HepG2 (cell line): Measurements from ENCODE around the gene IRAK2. TPM values are rescaled to one million over a fixed set of nuclear protein-coding genes. Genes with fewer than 3 reads are reported as not detected.

ENCODE experiments used
- ATF1 ChIP-seq: IDR thresholded peaks from 2 replicates; pipeline ENCODE4 v1.6.1; 2016; ENCODE audit warnings: mild to moderate bottlenecking, control low read depth
- FIP1L1 ChIP-seq: fragments of 200-400 bp; formaldehyde crosslinking; IDR thresholded peaks from 2 replicates; pipeline ENCODE4 v1.6.1; 2018; ENCODE audit warnings: low read depth, mild to moderate bottlenecking, low read length, moderate library complexity, borderline replicate concordance; ENCODE audit not compliant: insufficient read depth
- FOXK1 ChIP-seq: sonication (generic); formaldehyde crosslinking; IDR thresholded peaks from 2 replicates; pipeline ENCODE4 v1.4.0; 2020; ENCODE audit warnings: low read depth, missing genetic modification reagents, borderline replicate concordance
- NCOA5 ChIP-seq: sonication (generic); formaldehyde crosslinking; IDR thresholded peaks from 2 replicates; pipeline ENCODE4 v1.4.0; 2020; ENCODE audit warnings: missing genetic modification reagents
- NR1H2 ChIP-seq: sonication (generic); formaldehyde crosslinking; IDR thresholded peaks from 2 replicates; pipeline ENCODE4 v1.8.1; 2022; ENCODE audit warnings: low read depth, missing genetic modification reagents, borderline replicate concordance
- PCBP1 ChIP-seq: fragments of 200-400 bp; formaldehyde crosslinking; IDR thresholded peaks from 2 replicates; pipeline ENCODE4 v1.6.1; 2017; ENCODE audit warnings: mild to moderate bottlenecking, low read depth, low read length, borderline replicate concordance
- RARA ChIP-seq: IDR thresholded peaks from 2 replicates; pipeline ENCODE4 v1.6.1; 2016; ENCODE audit warnings: missing genetic modification reagents, missing compliant biosample characterization
- RBAK ChIP-seq: sonication (generic); formaldehyde crosslinking; IDR thresholded peaks from 2 replicates; pipeline ENCODE4 v1.5.1; 2020; ENCODE audit warnings: mild to moderate bottlenecking, missing genetic modification reagents
- SALL1 ChIP-seq: sonication (generic); formaldehyde crosslinking; IDR thresholded peaks from 2 replicates; pipeline ENCODE4 v1.8.0; 2022; ENCODE audit warnings: mild to moderate bottlenecking, missing genetic modification reagents
- SYNCRIP ChIP-seq: fragments of 200-400 bp; formaldehyde crosslinking; IDR thresholded peaks from 2 replicates; pipeline ENCODE4 v1.6.1; 2018; ENCODE audit warnings: mild to moderate bottlenecking, low read depth, low read length; ENCODE audit not compliant: insufficient read depth
- TARDBP ChIP-seq: sonication (generic); formaldehyde crosslinking; IDR thresholded peaks from 2 replicates; pipeline ENCODE4 v1.8.0; 2022; ENCODE audit warnings: mild to moderate bottlenecking, missing genetic modification reagents
- ZC3H4 ChIP-seq: sonication (generic); formaldehyde crosslinking; IDR thresholded peaks from 2 replicates; pipeline ENCODE4 v1.4.0; 2020; ENCODE audit warnings: missing genetic modification reagents, borderline replicate concordance
- ZFP36 ChIP-seq: fragments of 150-350 bp; IDR thresholded peaks from 2 replicates; pipeline ENCODE4 v1.6.1; 2018; ENCODE audit warnings: borderline replicate concordance, low read length, low read depth; ENCODE audit not compliant: partially characterized antibody
- ZMYM3 ChIP-seq: sonication (generic); formaldehyde crosslinking; IDR thresholded peaks from 2 replicates; pipeline ENCODE4 v1.5.1; 2020; ENCODE audit warnings: mild to moderate bottlenecking, missing genetic modification reagents
- ZNF160 ChIP-seq: sonication (generic); formaldehyde crosslinking; IDR thresholded peaks from 2 replicates; pipeline ENCODE4 v1.8.0; 2022; ENCODE audit warnings: mild to moderate bottlenecking, inconsistent platforms, missing genetic modification reagents
- ZNF20 ChIP-seq: sonication (generic); formaldehyde crosslinking; IDR thresholded peaks from 2 replicates; pipeline ENCODE4 v1.4.0; 2020; ENCODE audit warnings: mild to moderate bottlenecking, moderate library complexity, missing genetic modification reagents
- ZNF205 ChIP-seq: IDR thresholded peaks from 2 replicates; pipeline ENCODE4 v1.6.1; 2018; ENCODE audit warnings: missing biosample characterization, missing genetic modification reagents
- ZNF296 ChIP-seq: sonication (generic); formaldehyde crosslinking; conservative IDR thresholded peaks from 2 replicates; pipeline ENCODE4 v1.5.0; 2020; ENCODE audit warnings: mild to moderate bottlenecking, missing genetic modification reagents
- ZNF563 ChIP-seq: sonication (generic); formaldehyde crosslinking; IDR thresholded peaks from 2 replicates; pipeline ENCODE4 v1.8.0; 2022; ENCODE audit warnings: mild to moderate bottlenecking, moderate library complexity, missing genetic modification reagents
- polyA plus RNA-seq, 8 experiments: library from polyadenylated mRNA; depleted of rRNA in 3 of 8; stranded (reverse) in 7 of 8; unstranded in 1 of 8; fragments of >200 nt; fragmentation: Illumina TruSeq in 4 of 8; extraction: Trizol in 4 of 8; gene quantifications; 2 replicates each; pipeline versions ENCODE4 v1.2.1 to v1.2.3, GENCODE V29; 2011 to 2016; ENCODE audit warnings: low read depth in 4 of 8, missing spikeins in 1 of 8, mixed read lengths in 1 of 8; ENCODE audit not compliant: insufficient read depth in 1 of 8
- total RNA-seq, 5 experiments: library from RNA; depleted of rRNA; stranded (reverse); fragments of >200 nt; fragmentation: Illumina TruSeq; extraction: Trizol; gene quantifications; 2 replicates each; pipeline ENCODE4 v1.2.3, GENCODE V29; 2016; ENCODE audit warnings: low read depth in 1 of 5
- TF ChIP-seq, protein P1 (sequence below): sonication (generic); formaldehyde crosslinking; IDR thresholded peaks from 2 replicates; pipeline ENCODE4 v1.9.0; 2022; ENCODE audit warnings: missing genetic modification reagents, mild to moderate bottlenecking, borderline replicate concordance
- TF ChIP-seq, protein P2 (sequence below): sonication (generic); formaldehyde crosslinking; IDR thresholded peaks from 2 replicates; pipeline ENCODE4 v1.9.0; 2021; ENCODE audit warnings: missing genetic modification reagents, borderline replicate concordance
- TF ChIP-seq, protein P3 (sequence below): sonication (generic); formaldehyde crosslinking; IDR thresholded peaks from 2 replicates; pipeline ENCODE4 v1.8.1; 2023; ENCODE audit warnings: mild to moderate bottlenecking, missing genetic modification reagents
- TF ChIP-seq, protein P4 (sequence below): sonication (generic); formaldehyde crosslinking; IDR thresholded peaks from 2 replicates; pipeline ENCODE4 v1.5.0; 2020; ENCODE audit warnings: missing genetic modification reagents

The IRAK2 gene
- total and polyA plus RNA-seq, 2 of the 13 experiments (the other 11 are each of a cell fraction or from before 2014, with no cell fraction given), result 13.1 to 23.3 TPM

DNA sequence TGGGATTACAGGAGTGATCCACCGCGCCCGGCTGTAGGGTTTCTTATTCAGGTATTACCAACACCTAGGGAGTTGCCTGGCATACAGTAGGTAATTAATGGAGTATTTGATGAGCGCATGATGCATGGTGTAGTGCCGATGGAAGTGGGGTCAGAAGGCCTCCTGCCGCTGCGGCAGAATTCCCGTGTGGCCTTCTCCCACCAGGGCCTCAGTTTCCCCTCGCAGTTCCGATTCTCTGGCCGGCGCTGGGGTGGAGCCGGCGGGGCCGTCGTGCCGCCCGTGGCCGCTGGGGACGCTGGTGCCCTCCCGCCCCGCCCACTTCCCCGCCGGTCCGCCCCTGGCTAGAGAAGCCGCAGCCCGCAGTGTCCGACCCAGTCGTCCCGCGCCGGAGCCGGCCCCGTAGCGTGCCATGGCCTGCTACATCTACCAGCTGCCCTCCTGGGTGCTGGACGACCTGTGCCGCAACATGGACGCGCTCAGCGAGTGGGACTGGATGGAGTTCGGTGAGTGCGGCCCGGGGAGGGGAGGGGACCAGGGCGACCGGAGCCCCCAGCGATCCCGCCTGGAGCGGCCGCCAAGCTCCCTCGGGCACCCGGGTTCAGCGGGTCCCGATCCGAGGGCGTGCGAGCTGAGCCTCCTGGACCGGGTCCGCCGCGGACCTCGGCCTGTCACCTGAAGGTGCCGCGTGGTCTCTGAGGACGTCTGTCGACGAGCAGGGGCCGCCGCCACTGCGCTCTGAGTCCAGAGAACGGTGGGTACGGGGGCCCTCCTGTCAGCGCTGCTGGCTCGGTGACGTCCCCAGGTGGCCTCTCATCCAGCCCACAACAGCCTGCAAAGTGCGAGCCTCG, at the start of gene IRAK2 (continued):
- TF ChIP-seq FOXK1 (CRISPR knock-in tag) (no peak), ZNF296 (peak; percentile 63; the same call in 1 of the 2 replicates), ZNF160 (CRISPR knock-in tag) (peak; percentile 79; the same call in 1 of the 2 replicates), TARDBP (CRISPR knock-in tag) (no peak), ATF1 (CRISPR knock-in tag) (no peak), NCOA5 (CRISPR knock-in tag) (no peak), PCBP1 (no peak), ZNF563 (CRISPR knock-in tag) (peak; percentile 82; the same call in 1 of the 2 replicates), ZNF205 (no peak), SYNCRIP (no peak), SALL1 (CRISPR knock-in tag) (peak; percentile 62; the same call in 1 of the 2 replicates), ZMYM3 (CRISPR knock-in tag) (peak; percentile 84), ZNF20 (no peak), NR1H2 (peak; percentile 51; the same call in 1 of the 2 replicates), ZC3H4 (CRISPR knock-in tag) (no peak), RARA (CRISPR knock-in tag) (0 out of 2 replicates have a peak, but pooled peaks have one; percentile 21), RBAK (CRISPR knock-in tag) (no peak), ZFP36 (no peak), FIP1L1 (no peak)
- TF ChIP-seq, protein P1, sequence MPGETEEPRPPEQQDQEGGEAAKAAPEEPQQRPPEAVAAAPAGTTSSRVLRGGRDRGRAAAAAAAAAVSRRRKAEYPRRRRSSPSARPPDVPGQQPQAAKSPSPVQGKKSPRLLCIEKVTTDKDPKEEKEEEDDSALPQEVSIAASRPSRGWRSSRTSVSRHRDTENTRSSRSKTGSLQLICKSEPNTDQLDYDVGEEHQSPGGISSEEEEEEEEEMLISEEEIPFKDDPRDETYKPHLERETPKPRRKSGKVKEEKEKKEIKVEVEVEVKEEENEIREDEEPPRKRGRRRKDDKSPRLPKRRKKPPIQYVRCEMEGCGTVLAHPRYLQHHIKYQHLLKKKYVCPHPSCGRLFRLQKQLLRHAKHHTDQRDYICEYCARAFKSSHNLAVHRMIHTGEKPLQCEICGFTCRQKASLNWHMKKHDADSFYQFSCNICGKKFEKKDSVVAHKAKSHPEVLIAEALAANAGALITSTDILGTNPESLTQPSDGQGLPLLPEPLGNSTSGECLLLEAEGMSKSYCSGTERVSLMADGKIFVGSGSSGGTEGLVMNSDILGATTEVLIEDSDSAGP (CRISPR knock-in tag), result peak; percentile 65
- TF ChIP-seq, protein P2, sequence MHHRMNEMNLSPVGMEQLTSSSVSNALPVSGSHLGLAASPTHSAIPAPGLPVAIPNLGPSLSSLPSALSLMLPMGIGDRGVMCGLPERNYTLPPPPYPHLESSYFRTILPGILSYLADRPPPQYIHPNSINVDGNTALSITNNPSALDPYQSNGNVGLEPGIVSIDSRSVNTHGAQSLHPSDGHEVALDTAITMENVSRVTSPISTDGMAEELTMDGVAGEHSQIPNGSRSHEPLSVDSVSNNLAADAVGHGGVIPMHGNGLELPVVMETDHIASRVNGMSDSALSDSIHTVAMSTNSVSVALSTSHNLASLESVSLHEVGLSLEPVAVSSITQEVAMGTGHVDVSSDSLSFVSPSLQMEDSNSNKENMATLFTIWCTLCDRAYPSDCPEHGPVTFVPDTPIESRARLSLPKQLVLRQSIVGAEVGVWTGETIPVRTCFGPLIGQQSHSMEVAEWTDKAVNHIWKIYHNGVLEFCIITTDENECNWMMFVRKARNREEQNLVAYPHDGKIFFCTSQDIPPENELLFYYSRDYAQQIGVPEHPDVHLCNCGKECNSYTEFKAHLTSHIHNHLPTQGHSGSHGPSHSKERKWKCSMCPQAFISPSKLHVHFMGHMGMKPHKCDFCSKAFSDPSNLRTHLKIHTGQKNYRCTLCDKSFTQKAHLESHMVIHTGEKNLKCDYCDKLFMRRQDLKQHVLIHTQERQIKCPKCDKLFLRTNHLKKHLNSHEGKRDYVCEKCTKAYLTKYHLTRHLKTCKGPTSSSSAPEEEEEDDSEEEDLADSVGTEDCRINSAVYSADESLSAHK (CRISPR knock-in tag), result no peak
- TF ChIP-seq, protein P3, sequence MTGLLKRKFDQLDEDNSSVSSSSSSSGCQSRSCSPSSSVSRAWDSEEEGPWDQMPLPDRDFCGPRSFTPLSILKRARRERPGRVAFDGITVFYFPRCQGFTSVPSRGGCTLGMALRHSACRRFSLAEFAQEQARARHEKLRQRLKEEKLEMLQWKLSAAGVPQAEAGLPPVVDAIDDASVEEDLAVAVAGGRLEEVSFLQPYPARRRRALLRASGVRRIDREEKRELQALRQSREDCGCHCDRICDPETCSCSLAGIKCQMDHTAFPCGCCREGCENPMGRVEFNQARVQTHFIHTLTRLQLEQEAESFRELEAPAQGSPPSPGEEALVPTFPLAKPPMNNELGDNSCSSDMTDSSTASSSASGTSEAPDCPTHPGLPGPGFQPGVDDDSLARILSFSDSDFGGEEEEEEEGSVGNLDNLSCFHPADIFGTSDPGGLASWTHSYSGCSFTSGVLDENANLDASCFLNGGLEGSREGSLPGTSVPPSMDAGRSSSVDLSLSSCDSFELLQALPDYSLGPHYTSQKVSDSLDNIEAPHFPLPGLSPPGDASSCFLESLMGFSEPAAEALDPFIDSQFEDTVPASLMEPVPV (CRISPR knock-in tag), result no peak
- TF ChIP-seq, protein P4, sequence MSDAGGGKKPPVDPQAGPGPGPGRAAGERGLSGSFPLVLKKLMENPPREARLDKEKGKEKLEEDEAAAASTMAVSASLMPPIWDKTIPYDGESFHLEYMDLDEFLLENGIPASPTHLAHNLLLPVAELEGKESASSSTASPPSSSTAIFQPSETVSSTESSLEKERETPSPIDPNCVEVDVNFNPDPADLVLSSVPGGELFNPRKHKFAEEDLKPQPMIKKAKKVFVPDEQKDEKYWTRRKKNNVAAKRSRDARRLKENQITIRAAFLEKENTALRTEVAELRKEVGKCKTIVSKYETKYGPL (CRISPR knock-in tag), result no peak
